Frontal cortex (tissue), 1 donor: ENCODE results near the gene NONO. TPM values are rescaled to one million over a fixed set of nuclear protein-coding genes. Genes with fewer than 3 reads are reported as not detected.

Source experiments
- total RNA-seq: library from RNA; depleted of rRNA; stranded (reverse); fragments of >200 nt; gene quantifications from one replicate; pipeline ENCODE4 v1.2.3, GENCODE V29; 2014

The NONO gene
- total RNA-seq, 1 donor from 2014 or later, result 402 TPM

Other genes with a start within 250 kb of the NONO start
- 62.8 TPM for gene SNX12, start 215.3 kb upstream of the NONO start, total RNA-seq
- 3.7 TPM for gene FOXO4, start 187.8 kb upstream of the NONO start, total RNA-seq
- not detected for gene CXorf65, start 176.9 kb upstream of the NONO start, total RNA-seq
- gene IL2RG, start 172.1 kb upstream of the NONO start, total RNA-seq, result not detected
- gene MED12, start 165.0 kb upstream of the NONO start, total RNA-seq, result 11.4 TPM
- gene NLGN3, start 138.8 kb upstream of the NONO start, total RNA-seq, result 15.1 TPM
- not detected for gene GJB1, start 60.4 kb upstream of the NONO start, total RNA-seq
- gene ZMYM3, start 29.5 kb upstream of the NONO start, total RNA-seq, result 19.6 TPM
- 0.41 TPM for gene ITGB1BP2, start 18.1 kb downstream of the NONO start, total RNA-seq
- gene TAF1, start 82.7 kb downstream of the NONO start, total RNA-seq, result 46.9 TPM
- gene OGT, start 249.5 kb downstream of the NONO start, total RNA-seq, result 230 TPM